Nephron progenitor cell (in vitro differentiated cells): ENCODE measurements around the gene GNG11.

ENCODE experiments used
- DNase-seq: peaks from one replicate; pipeline ENCODE4 v3.0.0; 2021
- H3K27ac Mint-ChIP-seq: 2 replicates; pipeline ENCODE4 v1.8.0; 2021; ENCODE audit warnings: mild to moderate bottlenecking, moderate library complexity, mixed read lengths
- H3K27me3 Mint-ChIP-seq: 2 replicates; pipeline ENCODE4 v1.8.0; 2021; ENCODE audit warnings: mild to moderate bottlenecking, low read depth, mixed read lengths; ENCODE audit not compliant: poor library complexity
- H3K36me3 Mint-ChIP-seq: 2 replicates; pipeline ENCODE4 v1.8.0; 2021; ENCODE audit warnings: low read depth, mixed read lengths
- H3K4me1 Mint-ChIP-seq: 2 replicates; pipeline ENCODE4 v1.8.0; 2021; ENCODE audit warnings: mixed read lengths
- H3K4me3 Mint-ChIP-seq: 2 replicates; pipeline ENCODE4 v1.8.0; 2021; ENCODE audit warnings: mild to moderate bottlenecking, moderate library complexity, mixed read lengths
- H3K9me3 Mint-ChIP-seq: 2 replicates; pipeline ENCODE4 v1.8.0; 2021; ENCODE audit warnings: mild to moderate bottlenecking, moderate library complexity, mixed read lengths
- CTCF ChIP-seq: fragments of 200-600 bp; sonication (generic); IDR thresholded peaks from 2 replicates; pipeline ENCODE4 v1.5.0; 2021; ENCODE audit warnings: antibody characterized with exemption

The GNG11 gene

GRCh38 chr7:93972029-93972725 lies 50.6 kb downstream of the GNG11 start:
- DNase-seq, result no peak
- Mint-ChIP-seq H3K9me3 (no peaks in the 10 kb centered on the region), H3K36me3 (no peaks in the 10 kb centered on the region), H3K27me3 (peaks cover 3% of the 10 kb centered on the region), H3K27ac (no peak overlapping the region), H3K4me1 (no peaks in the 10 kb centered on the region), H3K4me3 (no peak overlapping the region)
- TF ChIP-seq CTCF, result no peak

- DNase-seq, result no peak
- H3K4me3 Mint-ChIP-seq, result no peak overlapping the region
- peaks cover 3% of the 10 kb centered on the region for H3K27me3 Mint-ChIP-seq
- no peaks in the 10 kb centered on the region for H3K4me1 Mint-ChIP-seq
- H3K27ac Mint-ChIP-seq, result no peak overlapping the region
- no peaks in the 10 kb centered on the region for H3K9me3 Mint-ChIP-seq
- no peak for TF ChIP-seq CTCF
- H3K36me3 Mint-ChIP-seq, result no peaks in the 10 kb centered on the region
These were observed 51.6 kb downstream of the GNG11 start for GRCh38 chr7:93973134-93973533.

GRCh38 chr7:93977211-93977950 lies 55.8 kb downstream of the GNG11 start:
- no peak for TF ChIP-seq CTCF
- Mint-ChIP-seq H3K36me3 (no peaks in the 10 kb centered on the region), H3K4me1 (peaks cover 5% of the 10 kb centered on the region), H3K9me3 (no peaks in the 10 kb centered on the region), H3K27me3 (no peaks in the 10 kb centered on the region), H3K27ac (no peak overlapping the region), H3K4me3 (no peak overlapping the region)
- no peak for DNase-seq
